ENCODE data around the gene SMURF1.

The SMURF1 gene

GRCh38 chr7:99002827-99003212, 141.1 kb downstream of the SMURF1 start:
- DNase-seq, result no peak

- DNase-seq, result no peak
Observed at GRCh38 chr7:99002148-99002826, 141.6 kb downstream of the SMURF1 start.

- DNase-seq, result peak in 1 of 2 experiments; percentile 19
Observed at GRCh38 chr7:99001482-99002147, 142.3 kb downstream of the SMURF1 start.

- no peak for DNase-seq
Observed at GRCh38 chr7:99000904-99001465, 142.9 kb downstream of the SMURF1 start.

GRCh38 chr7:99000196-99000903, 143.6 kb downstream of the SMURF1 start:
- no peak for DNase-seq

GRCh38 chr7:98998821-98999725, 144.8 kb downstream of the SMURF1 start:
- DNase-seq, result no peak

GRCh38 chr7:98997846-98998245, 146.1 kb downstream of the SMURF1 start:
- no peak for DNase-seq

GRCh38 chr7:98996150-98996552, 147.8 kb downstream of the SMURF1 start:
- no peak for DNase-seq

- no peak for DNase-seq
Observed at GRCh38 chr7:98995523-98996149, 148.3 kb downstream of the SMURF1 start.

GRCh38 chr7:98995111-98995510, 148.8 kb downstream of the SMURF1 start:
- DNase-seq, result no peak

GRCh38 chr7:98994046-98994944, 149.6 kb downstream of the SMURF1 start:
- no peak for DNase-seq

GRCh38 chr7:98993024-98993897, 150.6 kb downstream of the SMURF1 start:
- DNase-seq, result no peak

- DNase-seq, result no peak
Observed at GRCh38 chr7:98992076-98992475, 151.8 kb downstream of the SMURF1 start.

- no peak for DNase-seq
Observed at GRCh38 chr7:98991141-98991540, 152.8 kb downstream of the SMURF1 start.

GRCh38 chr7:98990356-98990755, 153.6 kb downstream of the SMURF1 start:
- DNase-seq, result peak in 1 of 2 experiments; percentile 43

GRCh38 chr7:98988641-98989040, 155.3 kb downstream of the SMURF1 start:
- no peak for DNase-seq

- DNase-seq, result no peak
Observed at GRCh38 chr7:98985945-98986344, 158.0 kb downstream of the SMURF1 start.

- DNase-seq, result no peak
Observed at GRCh38 chr7:98985406-98985805, 158.5 kb downstream of the SMURF1 start.

GRCh38 chr7:98984126-98984525, 159.8 kb downstream of the SMURF1 start:
- no peak for DNase-seq

GRCh38 chr7:98982686-98983085, 161.2 kb downstream of the SMURF1 start:
- no peak for DNase-seq

Data from NCI-H2081 (cell line).